Measurements from ENCODE around the gene CRCP. TPM values are rescaled to one million over a fixed set of nuclear protein-coding genes. Genes with fewer than 3 reads are reported as not detected.

The CRCP gene
- total RNA-seq, 4 donors from 2014 or later: 18.7 to 50.4 (median 45.7) TPM

GRCh38 chr7:66076462-66077329, 38.0 kb upstream of the CRCP start:
- no peak for DNase-seq

GRCh38 chr7:66078067-66078466, 36.6 kb upstream of the CRCP start:
- Histone ChIP-seq H3K4me1 (peaks cover 11 to 30% (median 12%) of the 10 kb centered on the region in 3 donors), H3K27ac (no peak overlapping the region), H3K27me3 (no peaks in the 10 kb centered on the region), H3K9me3 (no peaks in the 10 kb centered on the region), H3K4me3 (no peak overlapping the region), H3K36me3 (peaks cover 0 to 46% (median 0%) of the 10 kb centered on the region in 3 donors)
- intact Hi-C loops (cut with DNase I): no loop called here
- TF ChIP-seq CTCF (IDR thresholded peaks at IDR 0.05): no peak
- no peak for TF ChIP-seq POLR2A (IDR thresholded peaks at IDR 0.05)
- DNase-seq: no peak
- 100% methylated on average over 1 of the region's 5 CpGs; no CpG with 5 or more reads in 1 of the 2 donors for WGBS, 2 donors

More at GRCh38 chr7:66076462-66077329, 38.0 kb upstream of the CRCP start:
- peak overlapping the region in 2 of 4 donors; percentile 85 to 88 for H3K27ac ChIP-seq
- H3K36me3 ChIP-seq: peaks cover 0 to 32% (median 0%) of the 10 kb centered on the region in 3 donors
- H3K4me3 ChIP-seq: peak overlapping the region; percentile 56 to 91 (median 72)
- WGBS, 2 donors: 70 to 87% methylated on average over 10 to 11 of the region's 11 CpGs
- no peaks in the 10 kb centered on the region for H3K9me3 ChIP-seq
- peaks cover 11 to 30% (median 12%) of the 10 kb centered on the region in 3 donors for H3K4me1 ChIP-seq
- intact Hi-C loops (cut with DNase I): no loop called here
- H3K27me3 ChIP-seq: no peaks in the 10 kb centered on the region
- TF ChIP-seq CTCF (IDR thresholded peaks at IDR 0.05) (no peak), POLR2A (IDR thresholded peaks at IDR 0.05) (no peak)

GRCh38 chr7:66082083-66082482, 32.6 kb upstream of the CRCP start:
- Histone ChIP-seq H3K27me3 (no peaks in the 10 kb centered on the region), H3K27ac (no peak overlapping the region), H3K4me1 (peaks cover under 1 to 13% (median 2%) of the 10 kb centered on the region in 3 donors), H3K9me3 (no peaks in the 10 kb centered on the region), H3K4me3 (no peak overlapping the region), H3K36me3 (peaks cover 0 to 86% (median 0%) of the 10 kb centered on the region in 3 donors)
- no peak for TF ChIP-seq POLR2A (IDR thresholded peaks at IDR 0.05)
- no peak for TF ChIP-seq CTCF (IDR thresholded peaks at IDR 0.05)
- intact Hi-C loops (cut with DNase I): no loop called here
- no peak for DNase-seq
- WGBS, 2 donors: 100% methylated on average over 2 to 6 of the region's 6 CpGs

- TF ChIP-seq POLR2A (IDR thresholded peaks at IDR 0.05): no peak
- no peak for TF ChIP-seq CTCF (IDR thresholded peaks at IDR 0.05)
- peaks cover 0 to 94% (median 0%) of the 10 kb centered on the region in 3 donors for H3K36me3 ChIP-seq
- whole genome bisulfite sequencing, 2 donors: 96 to 99% methylated on average over 4 to 8 of the region's 16 CpGs
- no peak overlapping the region for H3K27ac ChIP-seq
- no peak overlapping the region for H3K4me3 ChIP-seq
- no peaks in the 10 kb centered on the region for H3K27me3 ChIP-seq
- no peak for DNase-seq
- H3K4me1 ChIP-seq: peaks cover 0 to 5% (median 0%) of the 10 kb centered on the region in 3 donors
- intact Hi-C loops (cut with DNase I): no loop called here
- H3K9me3 ChIP-seq: no peaks in the 10 kb centered on the region
Observed at GRCh38 chr7:66082886-66083415, 31.7 kb upstream of the CRCP start.

GRCh38 chr7:66083677-66084076, 31.0 kb upstream of the CRCP start:
- TF ChIP-seq CTCF (IDR thresholded peaks at IDR 0.05) (no peak), POLR2A (IDR thresholded peaks at IDR 0.05) (no peak)
- WGBS, 2 donors: 74 to 100% methylated on average over 1 to 2 of the region's 2 CpGs
- Histone ChIP-seq H3K4me3 (no peak overlapping the region), H3K27ac (no peak overlapping the region), H3K4me1 (peaks cover 0 to 2% (median 0%) of the 10 kb centered on the region in 3 donors), H3K27me3 (no peaks in the 10 kb centered on the region), H3K9me3 (no peaks in the 10 kb centered on the region), H3K36me3 (peaks cover 0 to 97% (median 0%) of the 10 kb centered on the region in 3 donors)
- intact Hi-C loops (cut with DNase I): no loop called here
- no peak for DNase-seq
